GM10266 (cell line): ENCODE results near the gene ADARB1.

Experiments used
- DNase-seq: peaks from one replicate; pipeline ENCODE4 v3.0.0; 2012; ENCODE audit errors: extremely low spot score
- TF ChIP-seq, protein P1 (sequence below): IDR thresholded peaks from 2 replicates; pipeline ENCODE4 v1.5.1; 2012; ENCODE audit warnings: mild to moderate bottlenecking, low read depth; ENCODE audit not compliant: control insufficient read depth, insufficient read depth; ENCODE audit errors: missing control alignments

The ADARB1 gene

DNA sequence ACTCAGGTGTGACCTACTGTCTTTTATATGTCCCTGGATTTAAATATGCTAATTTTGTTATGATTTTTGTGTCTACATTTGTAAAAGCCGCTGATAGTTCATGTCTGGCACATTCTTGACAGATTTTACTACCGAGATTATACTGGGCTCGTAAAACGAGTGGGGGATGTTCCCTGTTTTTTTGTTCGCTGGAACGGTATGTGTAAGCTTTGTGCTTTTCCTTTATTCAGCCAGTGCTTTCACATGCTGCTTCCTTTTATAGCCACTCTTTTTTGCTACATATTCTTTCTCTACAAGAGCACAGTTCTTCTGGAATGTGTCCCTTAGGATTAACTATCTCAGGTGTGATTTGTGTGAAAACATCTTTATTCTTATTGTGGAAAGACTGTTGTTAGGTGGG, 46.6 kb downstream of the ADARB1 start:
- TF ChIP-seq, protein P1, sequence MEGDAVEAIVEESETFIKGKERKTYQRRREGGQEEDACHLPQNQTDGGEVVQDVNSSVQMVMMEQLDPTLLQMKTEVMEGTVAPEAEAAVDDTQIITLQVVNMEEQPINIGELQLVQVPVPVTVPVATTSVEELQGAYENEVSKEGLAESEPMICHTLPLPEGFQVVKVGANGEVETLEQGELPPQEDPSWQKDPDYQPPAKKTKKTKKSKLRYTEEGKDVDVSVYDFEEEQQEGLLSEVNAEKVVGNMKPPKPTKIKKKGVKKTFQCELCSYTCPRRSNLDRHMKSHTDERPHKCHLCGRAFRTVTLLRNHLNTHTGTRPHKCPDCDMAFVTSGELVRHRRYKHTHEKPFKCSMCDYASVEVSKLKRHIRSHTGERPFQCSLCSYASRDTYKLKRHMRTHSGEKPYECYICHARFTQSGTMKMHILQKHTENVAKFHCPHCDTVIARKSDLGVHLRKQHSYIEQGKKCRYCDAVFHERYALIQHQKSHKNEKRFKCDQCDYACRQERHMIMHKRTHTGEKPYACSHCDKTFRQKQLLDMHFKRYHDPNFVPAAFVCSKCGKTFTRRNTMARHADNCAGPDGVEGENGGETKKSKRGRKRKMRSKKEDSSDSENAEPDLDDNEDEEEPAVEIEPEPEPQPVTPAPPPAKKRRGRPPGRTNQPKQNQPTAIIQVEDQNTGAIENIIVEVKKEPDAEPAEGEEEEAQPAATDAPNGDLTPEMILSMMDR, result no peak
- no peak for DNase-seq

DNA sequence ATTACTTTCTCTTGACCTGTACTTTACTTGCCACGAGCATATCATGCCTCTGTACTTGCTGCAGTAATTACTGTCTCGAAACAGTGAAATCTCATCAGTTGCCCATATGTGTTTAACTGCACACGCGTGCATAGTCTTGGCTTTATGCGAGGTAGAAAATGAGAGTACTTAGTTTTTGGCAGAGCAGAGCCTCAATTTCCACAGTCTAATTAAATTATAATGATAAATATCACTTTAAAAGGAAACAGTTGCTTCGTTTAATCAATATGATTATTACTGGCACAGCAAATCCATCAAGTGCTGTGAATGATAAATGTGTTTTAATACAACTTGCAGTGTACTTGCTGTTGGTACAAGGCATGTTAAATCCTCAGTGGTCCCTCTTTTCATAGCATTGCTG, 47.6 kb downstream of the ADARB1 start:
- TF ChIP-seq, protein P1, result no peak

DNA sequence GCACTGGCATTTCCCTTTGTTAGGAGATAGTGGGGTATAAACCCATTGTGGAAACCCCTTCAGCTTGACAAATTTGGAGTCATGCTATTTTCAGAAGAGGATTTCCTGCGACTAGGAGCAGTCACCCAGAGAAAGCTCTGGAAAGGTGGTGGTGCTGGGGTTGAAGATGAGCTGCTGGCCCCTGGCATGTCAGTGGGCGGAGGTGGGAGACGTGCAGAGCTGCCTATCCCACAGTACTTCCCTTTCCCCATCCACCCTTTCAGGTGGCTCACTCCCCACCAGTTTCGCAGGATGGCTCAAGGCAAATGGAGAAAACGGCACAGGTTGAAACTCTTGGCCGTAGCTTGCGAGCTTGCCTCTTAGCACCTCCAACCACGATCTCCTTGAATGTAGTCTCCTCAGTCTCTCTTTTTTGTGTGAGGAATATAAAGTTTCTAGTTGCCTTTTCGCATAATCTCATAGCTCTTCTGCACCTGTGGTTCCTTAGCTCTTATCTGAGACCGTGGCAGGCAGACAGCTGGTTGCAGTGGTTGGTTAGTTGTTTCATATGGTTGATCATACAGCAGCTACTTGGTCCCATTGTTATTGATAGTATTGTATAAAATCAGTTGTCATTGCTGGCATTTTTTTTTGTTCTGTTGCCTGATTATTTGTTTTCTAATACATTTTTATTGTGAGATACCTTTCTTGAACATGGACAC, 48.2 kb downstream of the ADARB1 start:
- no peak for DNase-seq
- TF ChIP-seq, protein P1, result no peak

More for the DNA sequence above, 47.6 kb downstream of the ADARB1 start:
- DNase-seq, result no peak

DNA sequence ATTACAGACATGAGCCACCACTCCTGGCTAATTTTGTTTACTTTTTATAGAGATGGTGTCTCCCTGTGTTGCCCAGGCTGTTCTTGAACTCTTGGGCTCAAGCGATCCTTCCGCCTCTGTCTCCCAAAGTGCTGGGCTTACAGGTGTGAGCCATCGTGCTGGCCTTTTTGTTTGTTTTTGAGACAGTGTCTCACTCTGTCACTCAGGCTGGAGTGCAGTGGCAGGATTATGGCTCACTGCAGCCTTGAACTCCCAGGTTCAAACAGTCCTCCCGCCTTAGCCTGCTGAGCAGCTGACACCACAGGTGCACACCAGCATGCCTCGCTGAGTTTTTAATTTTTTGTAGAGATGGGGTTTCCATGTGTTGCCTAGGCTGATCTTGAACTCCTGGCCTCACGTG, 49.1 kb downstream of the ADARB1 start:
- TF ChIP-seq, protein P1, result no peak
- DNase-seq, result no peak

DNA sequence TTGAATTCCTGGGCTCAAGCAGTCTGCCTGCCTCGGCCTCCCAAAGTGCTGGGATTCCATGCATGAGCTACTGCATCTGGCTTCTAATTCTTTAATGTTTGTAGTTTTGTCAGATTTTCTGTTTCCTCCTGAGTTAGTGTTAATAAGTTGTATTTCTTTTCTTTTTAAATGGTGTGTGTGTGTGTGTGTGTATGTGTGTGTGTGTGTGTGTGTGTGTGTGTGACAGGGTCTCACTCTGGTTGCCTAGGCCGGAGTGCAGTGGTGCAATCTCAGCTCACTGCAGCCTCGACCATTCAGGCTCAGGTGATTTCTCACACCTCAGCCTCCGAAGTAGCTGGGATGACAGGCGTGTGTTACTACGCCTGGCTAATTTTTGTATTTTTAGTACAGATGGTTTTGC, 50.2 kb downstream of the ADARB1 start:
- TF ChIP-seq, protein P1, result no peak
- no peak for DNase-seq

DNA sequence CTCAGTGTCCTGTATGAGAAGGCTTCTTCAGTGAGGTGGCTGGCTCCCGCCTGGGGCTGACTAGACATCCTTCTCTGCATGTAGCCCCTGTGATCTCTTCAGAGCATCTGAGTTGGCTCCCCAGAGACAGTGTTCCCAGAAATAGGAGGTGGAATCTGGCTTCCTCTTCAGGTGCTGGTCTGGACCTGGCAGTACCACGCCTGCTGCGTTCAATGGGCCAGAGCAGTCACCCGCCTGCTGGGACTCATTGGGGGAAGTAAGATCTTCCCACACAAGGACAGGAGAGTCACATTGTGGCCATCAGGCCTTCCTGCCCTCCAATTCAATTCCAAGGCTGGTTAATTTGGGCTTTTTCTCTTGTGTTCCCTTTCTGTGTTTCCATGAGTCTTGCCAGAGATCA, 51.0 kb downstream of the ADARB1 start:
- TF ChIP-seq, protein P1, result no peak
- no peak for DNase-seq

DNA sequence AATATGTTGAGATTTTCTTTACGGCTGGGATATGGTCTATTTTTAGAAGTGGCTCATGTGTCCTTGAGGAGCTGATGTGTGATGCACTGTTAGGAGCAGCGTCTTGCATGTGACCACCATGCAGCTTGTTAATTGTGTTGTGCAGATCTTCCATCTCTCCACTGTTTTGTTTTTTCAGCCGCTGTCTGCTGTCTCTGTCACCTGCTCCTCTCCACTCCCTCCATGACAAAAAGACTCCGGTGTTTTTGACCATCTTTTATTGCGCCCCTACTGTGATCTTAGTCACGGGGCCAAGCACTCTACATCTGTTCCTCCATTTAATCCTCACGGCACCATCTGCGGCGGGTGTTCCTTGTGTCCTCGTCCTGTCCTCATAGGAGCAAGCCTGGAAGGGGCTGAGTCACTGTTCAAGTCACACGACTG, 51.8 kb downstream of the ADARB1 start:
- no peak for DNase-seq
- TF ChIP-seq, protein P1, result no peak
